ENCODE measurements around the gene PIP5KL1.

DNA sequence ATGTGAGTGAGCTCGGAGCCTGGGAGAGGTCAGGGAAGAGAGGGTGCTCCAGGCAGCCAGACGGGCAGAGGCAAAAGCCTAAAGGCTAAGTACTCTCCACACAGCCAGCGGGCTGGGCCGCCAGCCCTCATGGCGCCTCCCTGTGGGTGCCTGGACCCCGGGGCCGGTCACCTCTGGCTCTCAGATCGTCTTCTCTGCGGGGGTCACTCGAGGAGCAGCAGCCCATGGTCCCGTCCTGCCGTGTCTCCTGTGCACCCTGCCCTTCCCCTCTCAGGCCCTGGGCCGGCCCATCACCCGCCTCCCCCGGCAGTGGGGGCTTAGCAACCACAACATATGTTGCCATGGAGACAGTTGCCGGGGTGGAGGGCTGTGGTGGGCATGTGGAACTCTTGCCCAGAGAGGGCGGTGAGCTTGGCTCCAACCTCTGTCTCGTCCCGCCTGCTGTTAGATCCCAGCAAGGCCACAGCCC lies 57.3 kb downstream of the PIP5KL1 start:
- TF ChIP-seq, protein P1, sequence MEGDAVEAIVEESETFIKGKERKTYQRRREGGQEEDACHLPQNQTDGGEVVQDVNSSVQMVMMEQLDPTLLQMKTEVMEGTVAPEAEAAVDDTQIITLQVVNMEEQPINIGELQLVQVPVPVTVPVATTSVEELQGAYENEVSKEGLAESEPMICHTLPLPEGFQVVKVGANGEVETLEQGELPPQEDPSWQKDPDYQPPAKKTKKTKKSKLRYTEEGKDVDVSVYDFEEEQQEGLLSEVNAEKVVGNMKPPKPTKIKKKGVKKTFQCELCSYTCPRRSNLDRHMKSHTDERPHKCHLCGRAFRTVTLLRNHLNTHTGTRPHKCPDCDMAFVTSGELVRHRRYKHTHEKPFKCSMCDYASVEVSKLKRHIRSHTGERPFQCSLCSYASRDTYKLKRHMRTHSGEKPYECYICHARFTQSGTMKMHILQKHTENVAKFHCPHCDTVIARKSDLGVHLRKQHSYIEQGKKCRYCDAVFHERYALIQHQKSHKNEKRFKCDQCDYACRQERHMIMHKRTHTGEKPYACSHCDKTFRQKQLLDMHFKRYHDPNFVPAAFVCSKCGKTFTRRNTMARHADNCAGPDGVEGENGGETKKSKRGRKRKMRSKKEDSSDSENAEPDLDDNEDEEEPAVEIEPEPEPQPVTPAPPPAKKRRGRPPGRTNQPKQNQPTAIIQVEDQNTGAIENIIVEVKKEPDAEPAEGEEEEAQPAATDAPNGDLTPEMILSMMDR (IDR thresholded peaks at IDR 0.05; ENCODE audit: poor library complexity), result no peak
- no peak for TF ChIP-seq EZH2phosphoT487 (IDR thresholded peaks at IDR 0.05; ENCODE audit: low read depth, severe bottlenecking, unreplicated experiment)
- TF ChIP-seq EZH2 (IDR thresholded peaks at IDR 0.05; ENCODE audit: borderline replicate concordance), result no peak
